ENCODE results near the gene BLID. TPM values are rescaled to one million over a fixed set of nuclear protein-coding genes. Genes with fewer than 3 reads are reported as not detected.

Gene BLID
- total and polyA plus RNA-seq, 2 experiments from 2014 or later, result not detected

DNA sequence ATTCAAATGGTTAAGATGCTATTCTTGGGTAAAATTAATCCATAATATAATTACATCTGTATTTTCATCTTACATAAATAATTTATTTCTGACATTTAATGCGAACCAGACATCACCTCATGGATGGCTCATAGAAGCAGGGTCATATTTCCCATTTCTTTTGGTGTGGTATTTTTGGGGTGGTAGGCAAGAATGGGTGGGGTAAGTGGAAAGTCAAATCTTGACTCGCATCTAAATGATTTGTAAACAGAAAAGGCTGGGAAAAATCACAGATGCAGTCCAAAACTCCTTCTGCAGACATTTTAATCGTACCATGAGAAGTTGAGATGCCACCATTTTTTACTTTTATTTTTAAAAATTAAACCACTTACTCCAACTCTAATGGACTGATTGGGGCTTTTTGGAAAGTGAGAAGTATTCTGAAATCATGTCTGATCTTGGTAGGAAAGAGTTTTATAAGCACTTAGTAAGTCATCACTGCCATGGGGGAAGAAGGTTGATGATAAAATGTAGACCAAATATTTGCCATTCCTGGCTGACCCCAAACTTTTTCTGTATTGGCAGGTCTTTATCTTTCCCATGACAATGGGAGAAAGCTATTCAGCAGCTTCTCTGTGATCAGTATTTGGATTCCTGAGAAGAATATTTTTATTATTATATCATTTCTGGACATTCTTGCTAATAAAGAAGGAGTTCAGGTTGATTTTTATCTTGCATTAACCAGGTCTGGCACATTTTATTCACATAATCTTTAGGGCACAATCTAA is 47.2 kb upstream of the BLID start (continued):
- TF ChIP-seq, protein P1, sequence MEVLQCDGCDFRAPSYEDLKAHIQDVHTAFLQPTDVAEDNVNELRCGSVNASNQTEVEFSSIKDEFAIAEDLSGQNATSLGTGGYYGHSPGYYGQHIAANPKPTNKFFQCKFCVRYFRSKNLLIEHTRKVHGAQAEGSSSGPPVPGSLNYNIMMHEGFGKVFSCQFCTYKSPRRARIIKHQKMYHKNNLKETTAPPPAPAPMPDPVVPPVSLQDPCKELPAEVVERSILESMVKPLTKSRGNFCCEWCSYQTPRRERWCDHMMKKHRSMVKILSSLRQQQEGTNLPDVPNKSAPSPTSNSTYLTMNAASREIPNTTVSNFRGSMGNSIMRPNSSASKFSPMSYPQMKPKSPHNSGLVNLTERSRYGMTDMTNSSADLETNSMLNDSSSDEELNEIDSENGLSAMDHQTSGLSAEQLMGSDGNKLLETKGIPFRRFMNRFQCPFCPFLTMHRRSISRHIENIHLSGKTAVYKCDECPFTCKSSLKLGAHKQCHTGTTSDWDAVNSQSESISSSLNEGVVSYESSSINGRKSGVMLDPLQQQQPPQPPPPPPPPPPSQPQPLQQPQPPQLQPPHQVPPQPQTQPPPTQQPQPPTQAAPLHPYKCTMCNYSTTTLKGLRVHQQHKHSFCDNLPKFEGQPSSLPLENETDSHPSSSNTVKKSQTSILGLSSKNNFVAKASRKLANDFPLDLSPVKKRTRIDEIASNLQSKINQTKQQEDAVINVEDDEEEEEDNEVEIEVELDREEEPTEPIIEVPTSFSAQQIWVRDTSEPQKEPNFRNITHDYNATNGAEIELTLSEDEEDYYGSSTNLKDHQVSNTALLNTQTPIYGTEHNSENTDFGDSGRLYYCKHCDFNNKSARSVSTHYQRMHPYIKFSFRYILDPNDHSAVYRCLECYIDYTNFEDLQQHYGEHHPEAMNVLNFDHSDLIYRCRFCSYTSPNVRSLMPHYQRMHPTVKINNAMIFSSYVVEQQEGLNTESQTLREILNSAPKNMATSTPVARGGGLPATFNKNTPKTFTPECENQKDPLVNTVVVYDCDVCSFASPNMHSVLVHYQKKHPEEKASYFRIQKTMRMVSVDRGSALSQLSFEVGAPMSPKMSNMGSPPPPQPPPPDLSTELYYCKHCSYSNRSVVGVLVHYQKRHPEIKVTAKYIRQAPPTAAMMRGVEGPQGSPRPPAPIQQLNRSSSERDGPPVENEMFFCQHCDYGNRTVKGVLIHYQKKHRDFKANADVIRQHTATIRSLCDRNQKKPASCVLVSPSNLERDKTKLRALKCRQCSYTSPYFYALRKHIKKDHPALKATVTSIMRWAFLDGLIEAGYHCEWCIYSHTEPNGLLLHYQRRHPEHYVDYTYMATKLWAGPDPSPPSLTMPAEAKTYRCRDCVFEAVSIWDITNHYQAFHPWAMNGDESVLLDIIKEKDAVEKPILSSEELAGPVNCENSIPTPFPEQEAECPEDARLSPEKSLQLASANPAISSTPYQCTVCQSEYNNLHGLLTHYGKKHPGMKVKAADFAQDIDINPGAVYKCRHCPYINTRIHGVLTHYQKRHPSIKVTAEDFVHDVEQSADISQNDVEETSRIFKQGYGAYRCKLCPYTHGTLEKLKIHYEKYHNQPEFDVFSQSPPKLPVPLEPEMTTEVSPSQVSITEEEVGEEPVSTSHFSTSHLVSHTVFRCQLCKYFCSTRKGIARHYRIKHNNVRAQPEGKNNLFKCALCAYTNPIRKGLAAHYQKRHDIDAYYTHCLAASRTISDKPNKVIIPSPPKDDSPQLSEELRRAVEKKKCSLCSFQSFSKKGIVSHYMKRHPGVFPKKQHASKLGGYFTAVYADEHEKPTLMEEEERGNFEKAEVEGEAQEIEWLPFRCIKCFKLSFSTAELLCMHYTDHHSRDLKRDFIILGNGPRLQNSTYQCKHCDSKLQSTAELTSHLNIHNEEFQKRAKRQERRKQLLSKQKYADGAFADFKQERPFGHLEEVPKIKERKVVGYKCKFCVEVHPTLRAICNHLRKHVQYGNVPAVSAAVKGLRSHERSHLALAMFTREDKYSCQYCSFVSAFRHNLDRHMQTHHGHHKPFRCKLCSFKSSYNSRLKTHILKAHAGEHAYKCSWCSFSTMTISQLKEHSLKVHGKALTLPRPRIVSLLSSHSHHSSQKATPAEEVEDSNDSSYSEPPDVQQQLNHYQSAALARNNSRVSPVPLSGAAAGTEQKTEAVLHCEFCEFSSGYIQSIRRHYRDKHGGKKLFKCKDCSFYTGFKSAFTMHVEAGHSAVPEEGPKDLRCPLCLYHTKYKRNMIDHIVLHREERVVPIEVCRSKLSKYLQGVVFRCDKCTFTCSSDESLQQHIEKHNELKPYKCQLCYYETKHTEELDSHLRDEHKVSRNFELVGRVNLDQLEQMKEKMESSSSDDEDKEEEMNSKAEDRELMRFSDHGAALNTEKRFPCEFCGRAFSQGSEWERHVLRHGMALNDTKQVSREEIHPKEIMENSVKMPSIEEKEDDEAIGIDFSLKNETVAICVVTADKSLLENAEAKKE (CRISPR knock-in tag; IDR thresholded peaks at IDR 0.05), result no peak

DNA sequence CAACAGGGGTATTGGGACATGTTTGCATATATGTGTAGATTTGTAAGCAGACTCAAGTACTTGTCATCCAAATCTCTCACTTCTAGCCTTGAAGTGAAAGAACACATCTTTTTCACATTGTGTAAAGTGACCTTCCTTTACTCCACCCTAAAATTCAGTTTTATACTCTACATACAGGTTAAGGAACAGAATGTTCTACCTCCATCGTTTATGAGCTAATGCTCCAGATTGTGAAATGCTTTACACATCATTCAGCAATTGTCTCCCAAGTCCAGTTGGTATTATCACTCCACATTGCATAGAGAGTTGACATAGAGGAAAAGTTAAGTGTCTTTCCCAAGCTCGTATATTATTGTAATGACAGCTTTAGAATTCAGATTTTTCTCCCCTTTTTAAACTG is 46.1 kb upstream of the BLID start:
- no peak for ATAC-seq
- H4K20me1 ChIP-seq (replicated peaks; ENCODE audit: insufficient read depth), result no peaks in the 10 kb centered on the region
- H3K9me2 ChIP-seq (ENCODE audit: insufficient read depth), result no peaks in the 10 kb centered on the region
- H3F3A ChIP-seq (replicated peaks; ENCODE audit: low read depth), result no peaks in the 10 kb centered on the region
- peaks cover 23% of the 10 kb centered on the region for H3K4me1 ChIP-seq (ENCODE audit: insufficient read depth)
- H3K4me3 Mint-ChIP-seq, result no peak overlapping the region
- no peak overlapping the region for H2AFZ ChIP-seq
- no peaks in the 10 kb centered on the region for H3K36me3 ChIP-seq (ENCODE audit: insufficient read depth)
- no peak overlapping the region for H3K27ac ChIP-seq (ENCODE audit: low read depth)
- H3K4me2 ChIP-seq, result no peak overlapping the region
- no peak overlapping the region for H3K4me3 ChIP-seq
- H3K4me1 Mint-ChIP-seq, result peaks cover 23% of the 10 kb centered on the region
- H3K79me2 ChIP-seq (replicated peaks; ENCODE audit: insufficient read depth), result no peaks in the 10 kb centered on the region
- H3K9me3 Mint-ChIP-seq, result no peaks in the 10 kb centered on the region
- no peak overlapping the region for H3K27ac Mint-ChIP-seq
- no peak for DNase-seq (ENCODE audit: low spot score)
- no peaks in the 10 kb centered on the region for H3K27me3 ChIP-seq (ENCODE audit: insufficient read depth)
- H3K36me3 Mint-ChIP-seq (ENCODE audit: low read depth), result no peaks in the 10 kb centered on the region
- H3K27me3 Mint-ChIP-seq (ENCODE audit: insufficient read depth, low read depth, poor library complexity), result peaks cover 3% of the 10 kb centered on the region
- TF ChIP-seq POLR2AphosphoS5 (IDR thresholded peaks at IDR 0.05; ENCODE audit: low read depth), result no peak
- TF ChIP-seq, protein P1 (CRISPR knock-in tag; IDR thresholded peaks at IDR 0.05), result no peak
- TF ChIP-seq, protein P2, sequence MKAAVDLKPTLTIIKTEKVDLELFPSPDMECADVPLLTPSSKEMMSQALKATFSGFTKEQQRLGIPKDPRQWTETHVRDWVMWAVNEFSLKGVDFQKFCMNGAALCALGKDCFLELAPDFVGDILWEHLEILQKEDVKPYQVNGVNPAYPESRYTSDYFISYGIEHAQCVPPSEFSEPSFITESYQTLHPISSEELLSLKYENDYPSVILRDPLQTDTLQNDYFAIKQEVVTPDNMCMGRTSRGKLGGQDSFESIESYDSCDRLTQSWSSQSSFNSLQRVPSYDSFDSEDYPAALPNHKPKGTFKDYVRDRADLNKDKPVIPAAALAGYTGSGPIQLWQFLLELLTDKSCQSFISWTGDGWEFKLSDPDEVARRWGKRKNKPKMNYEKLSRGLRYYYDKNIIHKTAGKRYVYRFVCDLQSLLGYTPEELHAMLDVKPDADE (IDR thresholded peaks at IDR 0.05), result no peak
- TF ChIP-seq EZH2phosphoT487 (IDR thresholded peaks at IDR 0.05; ENCODE audit: unreplicated experiment), result no peak
- no peak for TF ChIP-seq EZH2 (IDR thresholded peaks at IDR 0.05; ENCODE audit: low read depth, unreplicated experiment)

All from GM23338 (cell line).